Measurements from ENCODE around the gene HSD17B7.
"Not testable (repeated sequence)": the region's sequence is repeated elsewhere in the genome, so short reads cannot be mapped to it uniquely, and the experiment has no call there.

The HSD17B7 gene, protein sequence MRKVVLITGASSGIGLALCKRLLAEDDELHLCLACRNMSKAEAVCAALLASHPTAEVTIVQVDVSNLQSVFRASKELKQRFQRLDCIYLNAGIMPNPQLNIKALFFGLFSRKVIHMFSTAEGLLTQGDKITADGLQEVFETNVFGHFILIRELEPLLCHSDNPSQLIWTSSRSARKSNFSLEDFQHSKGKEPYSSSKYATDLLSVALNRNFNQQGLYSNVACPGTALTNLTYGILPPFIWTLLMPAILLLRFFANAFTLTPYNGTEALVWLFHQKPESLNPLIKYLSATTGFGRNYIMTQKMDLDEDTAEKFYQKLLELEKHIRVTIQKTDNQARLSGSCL

GRCh38 chr1:162790303-162790984 lies at the start of gene HSD17B7:
Gene HSD17B7, plus strand, starts transcription at chr1:162790702. Its CDS starts 99 bp downstream, at chr1:162790801.
- DNase-seq, result peak; percentile 84

DNA sequence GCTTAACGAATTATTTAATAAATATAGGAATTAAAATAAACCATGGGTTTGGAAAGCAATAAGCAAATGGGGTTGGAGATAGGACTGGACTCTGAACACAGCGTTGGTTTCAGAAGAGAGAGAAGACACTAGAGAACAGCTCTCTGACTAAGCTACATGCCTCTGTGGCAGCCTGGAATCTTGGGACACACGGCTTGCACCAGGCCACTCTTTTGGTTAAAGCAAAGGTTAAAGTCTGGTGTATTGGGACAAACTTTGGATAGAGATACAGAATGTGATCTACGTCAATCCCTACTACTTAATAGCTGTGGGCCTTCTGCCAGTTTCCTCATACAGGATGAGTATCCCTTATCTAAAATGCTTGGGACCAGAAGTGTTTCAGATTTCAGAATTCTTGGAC lies 49.7 kb upstream of the HSD17B7 start:
- DNase-seq, result no peak

GRCh38 chr1:162741574-162741973 lies 48.9 kb upstream of the HSD17B7 start:
- no peak for DNase-seq

- not testable (repeated sequence) for DNase-seq
These were observed 44.1 kb upstream of the HSD17B7 start for GRCh38 chr1:162746264-162746942.

- no peak for DNase-seq
These were observed 37.4 kb upstream of the HSD17B7 start for GRCh38 chr1:162753001-162753658.

GRCh38 chr1:162753998-162754585 lies 36.4 kb upstream of the HSD17B7 start:
- no peak for DNase-seq

DNA sequence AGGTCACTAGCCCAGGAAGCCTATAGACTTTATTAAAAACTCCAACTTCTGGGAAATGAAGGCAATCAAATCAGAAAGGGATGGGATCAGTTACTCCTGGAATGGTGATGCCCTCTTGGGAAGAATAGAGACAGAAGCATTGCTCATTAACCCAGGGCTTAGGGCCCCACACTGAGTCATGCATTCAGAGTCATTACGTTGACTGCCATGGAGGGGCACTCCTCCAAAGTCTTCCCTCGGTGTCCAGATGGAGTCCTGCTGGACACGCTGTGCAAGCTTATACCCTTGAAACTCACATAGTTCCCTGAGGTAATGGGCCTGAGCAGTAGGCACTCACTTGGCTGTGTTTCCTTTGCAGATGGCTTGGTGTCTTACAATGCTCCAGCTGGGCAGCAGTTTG lies 35.2 kb upstream of the HSD17B7 start:
- no peak for DNase-seq

GRCh38 chr1:162756523-162756922 lies 34.0 kb upstream of the HSD17B7 start:
- no peak for DNase-seq

DNA sequence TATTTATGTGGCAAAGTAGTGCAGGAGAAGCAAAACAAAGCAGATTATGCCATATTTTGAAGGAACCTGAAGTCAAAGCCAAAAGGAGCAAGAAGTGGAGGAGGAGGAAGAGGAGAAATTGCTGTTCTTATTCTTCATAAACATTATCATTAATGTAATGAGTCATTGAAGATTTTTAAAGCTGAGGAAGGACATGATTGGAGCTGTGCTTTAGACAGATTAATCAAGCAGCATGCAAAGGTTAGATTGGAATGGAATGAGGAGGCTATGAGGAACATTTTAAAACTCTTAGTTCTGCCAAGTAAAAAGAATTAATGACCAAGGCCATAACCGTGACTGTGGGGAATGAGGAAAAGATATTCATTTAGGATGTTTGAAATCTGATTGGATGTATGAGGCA lies 33.0 kb upstream of the HSD17B7 start:
- no peak for DNase-seq

GRCh38 chr1:162765788-162766187 lies 24.7 kb upstream of the HSD17B7 start:
- no peak for DNase-seq

- no peak for DNase-seq
These were observed 17.8 kb upstream of the HSD17B7 start for GRCh38 chr1:162772571-162773154.

DNA sequence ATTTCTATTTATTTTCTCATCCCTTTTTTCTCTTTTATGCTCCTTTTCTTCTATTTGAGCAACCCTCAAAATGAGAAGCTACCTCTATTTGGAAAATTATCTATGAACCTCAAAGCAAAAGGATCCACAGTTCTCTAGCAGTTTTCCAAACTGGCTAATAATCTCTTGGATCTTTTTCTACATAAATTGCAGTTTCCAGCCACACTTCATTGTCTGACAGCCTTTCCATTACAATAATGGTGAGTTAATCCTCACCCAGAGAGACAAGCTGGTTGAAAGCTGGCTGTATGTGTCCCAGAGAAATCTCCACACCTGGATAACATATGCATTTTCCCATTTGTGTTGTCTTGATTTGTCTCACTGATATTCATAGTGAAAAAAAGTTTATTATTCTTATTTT lies 16.5 kb upstream of the HSD17B7 start:
- DNase-seq, result no peak

DNA sequence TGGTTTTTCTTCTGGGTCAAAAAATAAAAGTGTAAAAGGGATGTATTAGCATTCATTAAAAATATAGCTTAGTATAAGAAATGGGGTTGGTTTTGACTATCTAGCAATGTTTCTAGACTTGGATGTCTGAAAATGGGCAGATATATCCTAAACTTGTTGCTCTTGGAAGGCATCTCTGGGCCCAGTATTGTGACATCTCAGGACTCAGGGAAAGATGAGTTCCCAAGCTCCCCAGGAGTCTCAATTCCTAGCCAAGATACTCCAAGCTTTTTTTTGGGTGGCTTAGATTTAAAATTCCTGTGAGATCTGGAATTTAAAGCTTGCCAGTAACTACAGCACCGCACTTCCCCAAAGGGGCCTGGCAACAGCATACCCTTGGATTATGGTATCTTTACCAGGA lies 11.5 kb upstream of the HSD17B7 start:
- no peak for DNase-seq

- no peak for DNase-seq
These were observed 7.8 kb upstream of the HSD17B7 start for GRCh38 chr1:162782671-162783070.

- not testable (repeated sequence) for DNase-seq
These were observed 5.6 kb upstream of the HSD17B7 start for GRCh38 chr1:162784926-162785325.

GRCh38 chr1:162788783-162789182 lies 1.7 kb upstream of the HSD17B7 start:
- not testable (repeated sequence) for DNase-seq

DNA sequence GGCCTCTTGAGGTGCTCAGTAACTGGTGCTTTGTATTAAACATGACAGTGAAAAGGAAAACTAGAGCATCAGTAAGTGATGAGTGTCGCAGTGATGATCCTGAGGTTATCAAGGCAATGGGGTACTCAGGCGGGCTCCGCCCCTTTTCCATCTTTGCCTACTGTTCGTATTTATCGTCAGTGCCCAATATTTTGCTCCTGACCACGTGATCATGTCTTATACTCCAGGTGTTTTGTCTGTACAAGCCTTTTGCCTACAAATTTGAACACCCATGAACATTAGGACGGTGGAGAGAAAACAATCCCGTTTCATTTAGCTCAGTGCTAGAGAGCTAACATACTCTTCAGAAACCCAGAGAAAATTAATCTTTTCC lies 469 bp downstream of the HSD17B7 start:
- DNase-seq, result not testable (repeated sequence)

DNA sequence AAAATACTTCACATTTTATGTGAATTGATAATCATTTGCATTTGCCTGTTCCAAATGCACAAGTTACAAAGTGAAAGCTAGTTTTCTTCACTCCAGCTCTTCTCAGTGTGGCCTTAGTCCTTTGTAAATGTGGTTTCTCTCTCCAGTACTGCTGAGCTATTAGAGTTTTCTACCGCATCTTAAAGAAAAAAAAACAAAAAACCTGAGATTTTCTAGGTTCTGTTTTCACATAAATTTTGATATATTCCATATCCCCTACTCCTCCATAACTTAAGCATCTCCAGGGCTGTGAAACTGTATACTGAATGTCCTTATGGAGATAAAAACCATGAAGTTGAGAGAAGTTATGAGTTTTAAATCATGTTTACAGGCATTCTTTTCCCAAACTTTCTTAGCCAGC lies 3.8 kb downstream of the HSD17B7 start:
- not testable (repeated sequence) for DNase-seq

DNA sequence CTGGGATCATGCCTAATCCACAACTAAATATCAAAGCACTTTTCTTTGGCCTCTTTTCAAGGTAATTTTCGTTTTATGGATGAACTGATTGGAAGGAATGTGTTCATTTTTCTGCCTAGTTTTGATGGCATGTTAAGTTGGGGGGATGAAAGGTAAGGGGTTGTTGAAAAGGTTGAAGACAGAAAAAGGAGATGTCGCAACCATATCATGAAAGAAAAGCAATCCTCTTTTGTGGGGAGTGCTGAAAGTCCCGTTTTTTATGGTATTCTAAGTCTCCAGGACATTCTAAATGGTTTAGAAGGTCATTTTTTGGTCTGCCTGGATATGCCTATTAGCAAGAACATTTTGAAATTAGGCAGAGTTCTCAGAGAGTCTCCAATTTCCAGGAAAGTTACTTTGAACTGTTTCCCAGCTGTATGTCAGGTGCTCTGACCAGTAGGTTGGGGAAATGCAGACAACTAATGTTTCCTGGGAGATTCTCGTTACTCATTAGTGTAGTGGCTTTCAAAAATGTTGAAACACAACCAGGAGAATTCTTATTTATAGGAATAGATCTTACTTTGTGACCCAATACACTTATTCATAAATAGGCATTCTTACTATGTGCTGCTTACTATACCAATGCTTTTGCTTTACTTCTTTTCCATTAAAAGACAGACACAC lies 6.2 kb downstream of the HSD17B7 start:
- DNase-seq, result not testable (repeated sequence)

DNA sequence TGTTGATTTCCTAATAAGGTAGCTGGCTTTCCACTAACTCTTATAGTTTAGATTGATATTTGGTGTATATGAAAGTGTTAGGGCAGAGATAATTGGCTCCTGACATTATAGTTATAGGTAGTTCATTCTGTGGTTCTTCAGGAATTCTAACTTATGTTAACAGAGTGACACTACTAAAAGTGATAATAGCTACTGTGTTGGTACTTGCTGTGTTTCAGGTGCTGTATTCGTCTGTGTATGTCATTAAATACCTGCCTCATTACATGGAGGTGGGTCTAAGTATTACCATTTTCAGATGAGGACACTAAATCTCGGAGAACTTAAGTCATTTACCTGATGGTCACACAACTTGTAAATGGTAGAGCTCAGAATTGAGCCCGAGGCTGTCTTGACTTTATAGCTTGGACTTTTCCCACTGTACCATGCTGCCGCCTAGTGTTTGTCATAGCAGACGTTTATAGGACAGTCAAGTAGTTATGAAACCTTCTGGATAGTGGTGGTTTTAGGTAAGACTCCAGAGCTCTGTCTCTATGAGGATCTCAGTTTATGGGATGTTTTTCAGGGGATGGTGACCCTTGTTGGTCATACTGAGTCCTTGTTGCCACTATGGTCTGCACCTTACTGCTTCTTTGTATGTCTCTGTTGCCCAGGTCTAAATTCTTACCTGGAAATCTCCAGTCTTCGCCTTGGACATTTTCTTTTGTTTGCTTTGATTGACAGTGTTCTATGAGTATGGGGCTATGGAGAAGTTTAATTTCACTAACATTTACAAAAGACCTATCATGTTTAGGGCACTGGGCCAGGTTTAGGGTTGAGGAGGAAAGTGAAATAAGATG lies 9.7 kb downstream of the HSD17B7 start:
- DNase-seq, result peak; percentile 76

DNA sequence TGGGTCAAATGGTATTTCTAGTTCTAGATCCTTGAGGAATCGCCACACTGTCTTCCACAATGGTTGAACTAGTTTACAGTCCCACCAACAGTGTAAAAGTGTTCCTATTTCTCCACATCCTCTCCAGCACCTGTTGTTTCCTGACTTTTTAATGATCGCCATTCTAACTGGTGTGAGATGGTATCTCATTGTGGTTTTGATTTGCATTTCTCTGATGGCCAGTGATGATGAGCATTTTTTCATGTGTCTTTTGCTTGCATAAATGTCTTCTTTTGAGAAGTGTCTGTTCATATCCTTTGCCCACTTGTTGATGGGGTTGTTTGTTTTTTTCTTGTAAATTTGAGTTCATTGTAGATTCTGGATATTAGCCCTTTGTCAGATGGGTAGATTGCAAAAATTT lies 17.0 kb downstream of the HSD17B7 start:
- DNase-seq, result not testable (repeated sequence)
